GM18870 (cell line): ENCODE results near the gene LRRFIP2.
"Not testable (repeated sequence)": the region's sequence is repeated elsewhere in the genome, so short reads cannot be mapped to it uniquely, and the experiment has no call there.

ENCODE experiments used
- ATAC-seq: cut with Tn5 transposase; IDR thresholded peaks from one replicate; pipeline ENCODE4 v1.9.1; 2021; ENCODE audit warnings: moderate library complexity; ENCODE audit not compliant: unreplicated experiment

LRRFIP2 gene

GRCh38 chr3:37174532-37175126 is at the start of gene LRRFIP2:
LRRFIP2 (minus strand) TSS chr3:37174582; CDS start chr3:37148983, 25,599 bp downstream.
- peak; percentile 52 for ATAC-seq

- ATAC-seq, result no peak
These were observed 49.2 kb upstream of the LRRFIP2 start for GRCh38 chr3:37223576-37223975.

- ATAC-seq, result no peak
These were observed 48.8 kb upstream of the LRRFIP2 start for GRCh38 chr3:37223141-37223558.

GRCh38 chr3:37222542-37222941 is 48.2 kb upstream of the LRRFIP2 start:
- not testable (repeated sequence) for ATAC-seq

GRCh38 chr3:37221407-37221806 is 47.0 kb upstream of the LRRFIP2 start:
- no peak for ATAC-seq

- no peak for ATAC-seq
These were observed 44.9 kb upstream of the LRRFIP2 start for GRCh38 chr3:37219266-37219665.

GRCh38 chr3:37218206-37218605 is 43.8 kb upstream of the LRRFIP2 start:
- no peak for ATAC-seq

- no peak for ATAC-seq
These were observed 42.9 kb upstream of the LRRFIP2 start for GRCh38 chr3:37217098-37217849.

- no peak for ATAC-seq
These were observed 42.3 kb upstream of the LRRFIP2 start for GRCh38 chr3:37216597-37217097.

GRCh38 chr3:37214076-37214475 is 39.7 kb upstream of the LRRFIP2 start:
- no peak for ATAC-seq

- ATAC-seq, result no peak
These were observed 35.8 kb upstream of the LRRFIP2 start for GRCh38 chr3:37210230-37210629.

- not testable (repeated sequence) for ATAC-seq
These were observed 34.2 kb upstream of the LRRFIP2 start for GRCh38 chr3:37208576-37208975.

GRCh38 chr3:37208008-37208407 is 33.6 kb upstream of the LRRFIP2 start:
- ATAC-seq, result not testable (repeated sequence)

- not testable (repeated sequence) for ATAC-seq
These were observed 31.7 kb upstream of the LRRFIP2 start for GRCh38 chr3:37206041-37206440.

- ATAC-seq, result no peak
These were observed 29.9 kb upstream of the LRRFIP2 start for GRCh38 chr3:37204314-37204713.

- ATAC-seq, result no peak
These were observed 27.7 kb upstream of the LRRFIP2 start for GRCh38 chr3:37202035-37202434.

- ATAC-seq, result no peak
These were observed 25.8 kb upstream of the LRRFIP2 start for GRCh38 chr3:37200141-37200540.

GRCh38 chr3:37198996-37199395 is 24.6 kb upstream of the LRRFIP2 start:
- no peak for ATAC-seq

- no peak for ATAC-seq
These were observed 24.2 kb upstream of the LRRFIP2 start for GRCh38 chr3:37198547-37198946.

- ATAC-seq, result no peak
These were observed 23.5 kb upstream of the LRRFIP2 start for GRCh38 chr3:37197810-37198371.

- no peak for ATAC-seq
These were observed 20.2 kb upstream of the LRRFIP2 start for GRCh38 chr3:37194533-37194932.

GRCh38 chr3:37190667-37191066 is 16.3 kb upstream of the LRRFIP2 start:
- no peak for ATAC-seq
